22Rv1 (cell line): ENCODE measurements around the gene PREX1.

ENCODE experiments used
- H3K27ac ChIP-seq: fragments of 450-650 bp; 2 replicates; pipeline ENCODE4 v1.5.1; 2017
- ZFX ChIP-seq: fragments of 450-650 bp; IDR thresholded peaks from 2 replicates; pipeline ENCODE4 v1.6.1; 2017; ENCODE audit warnings: antibody characterized with exemption, borderline replicate concordance
- TF ChIP-seq, protein P1 (sequence below): fragments of 450-650 bp; IDR thresholded peaks from 2 replicates; pipeline ENCODE4 v1.5.1; 2017; ENCODE audit warnings: mild to moderate bottlenecking

Gene PREX1

DNA sequence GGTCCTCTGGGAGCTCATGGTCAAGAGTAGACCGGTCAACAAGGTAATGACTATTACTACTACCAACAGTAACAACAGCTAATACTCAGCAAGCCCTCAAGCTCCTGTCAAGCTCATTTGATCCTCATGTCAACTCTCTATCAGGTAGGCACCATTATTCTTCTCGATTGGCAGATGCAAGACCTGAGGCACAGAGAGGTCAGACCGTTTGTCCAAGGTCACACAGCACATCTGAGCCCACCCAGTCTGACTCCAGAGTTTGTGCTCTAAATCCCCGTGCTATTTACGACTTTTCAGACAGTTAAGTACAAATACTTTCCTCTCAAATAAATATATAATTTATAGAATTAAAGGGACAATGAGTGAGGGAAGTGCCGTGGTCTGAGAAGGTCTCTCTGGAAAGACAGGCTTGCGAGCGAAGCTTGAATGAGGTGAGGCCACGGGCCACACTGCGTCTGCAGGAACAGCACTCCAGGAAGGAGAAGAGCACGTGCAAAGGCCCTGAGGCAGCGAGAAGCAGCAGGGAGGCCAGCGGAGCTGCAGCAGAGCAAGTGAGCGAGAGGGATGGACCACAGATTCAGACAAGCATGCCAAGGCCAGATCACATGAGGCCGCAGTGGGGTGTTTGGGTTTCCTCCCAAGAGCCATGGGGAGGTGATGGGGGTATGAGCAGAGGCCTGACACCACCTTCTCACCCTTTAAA lies 117.3 kb downstream of the PREX1 start:
- TF ChIP-seq, protein P1, sequence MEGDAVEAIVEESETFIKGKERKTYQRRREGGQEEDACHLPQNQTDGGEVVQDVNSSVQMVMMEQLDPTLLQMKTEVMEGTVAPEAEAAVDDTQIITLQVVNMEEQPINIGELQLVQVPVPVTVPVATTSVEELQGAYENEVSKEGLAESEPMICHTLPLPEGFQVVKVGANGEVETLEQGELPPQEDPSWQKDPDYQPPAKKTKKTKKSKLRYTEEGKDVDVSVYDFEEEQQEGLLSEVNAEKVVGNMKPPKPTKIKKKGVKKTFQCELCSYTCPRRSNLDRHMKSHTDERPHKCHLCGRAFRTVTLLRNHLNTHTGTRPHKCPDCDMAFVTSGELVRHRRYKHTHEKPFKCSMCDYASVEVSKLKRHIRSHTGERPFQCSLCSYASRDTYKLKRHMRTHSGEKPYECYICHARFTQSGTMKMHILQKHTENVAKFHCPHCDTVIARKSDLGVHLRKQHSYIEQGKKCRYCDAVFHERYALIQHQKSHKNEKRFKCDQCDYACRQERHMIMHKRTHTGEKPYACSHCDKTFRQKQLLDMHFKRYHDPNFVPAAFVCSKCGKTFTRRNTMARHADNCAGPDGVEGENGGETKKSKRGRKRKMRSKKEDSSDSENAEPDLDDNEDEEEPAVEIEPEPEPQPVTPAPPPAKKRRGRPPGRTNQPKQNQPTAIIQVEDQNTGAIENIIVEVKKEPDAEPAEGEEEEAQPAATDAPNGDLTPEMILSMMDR = no peak
- TF ChIP-seq ZFX = no peak
- H3K27ac ChIP-seq = no peak overlapping the region

DNA sequence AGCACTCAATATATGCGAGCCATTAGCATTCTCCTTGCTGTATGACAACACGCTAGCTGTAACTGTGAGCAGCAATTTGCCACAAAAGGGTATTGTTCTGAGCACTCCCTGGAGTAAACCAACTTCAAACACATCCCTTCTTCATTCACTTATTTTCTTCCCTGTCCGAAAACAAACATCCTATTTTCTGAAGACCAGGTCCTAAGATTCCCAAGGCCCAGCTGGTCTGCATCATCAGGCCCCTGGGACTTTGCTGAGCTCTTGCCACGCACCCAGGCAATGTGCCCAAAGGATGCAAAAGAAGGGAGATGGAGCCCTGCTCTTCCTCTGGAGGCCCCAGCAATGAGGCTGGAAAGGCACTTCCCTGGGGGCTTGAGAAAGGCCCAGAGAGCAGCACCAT lies 118.1 kb downstream of the PREX1 start:
- H3K27ac ChIP-seq = no peak overlapping the region
- no peak for TF ChIP-seq ZFX
- TF ChIP-seq, protein P1 = no peak

DNA sequence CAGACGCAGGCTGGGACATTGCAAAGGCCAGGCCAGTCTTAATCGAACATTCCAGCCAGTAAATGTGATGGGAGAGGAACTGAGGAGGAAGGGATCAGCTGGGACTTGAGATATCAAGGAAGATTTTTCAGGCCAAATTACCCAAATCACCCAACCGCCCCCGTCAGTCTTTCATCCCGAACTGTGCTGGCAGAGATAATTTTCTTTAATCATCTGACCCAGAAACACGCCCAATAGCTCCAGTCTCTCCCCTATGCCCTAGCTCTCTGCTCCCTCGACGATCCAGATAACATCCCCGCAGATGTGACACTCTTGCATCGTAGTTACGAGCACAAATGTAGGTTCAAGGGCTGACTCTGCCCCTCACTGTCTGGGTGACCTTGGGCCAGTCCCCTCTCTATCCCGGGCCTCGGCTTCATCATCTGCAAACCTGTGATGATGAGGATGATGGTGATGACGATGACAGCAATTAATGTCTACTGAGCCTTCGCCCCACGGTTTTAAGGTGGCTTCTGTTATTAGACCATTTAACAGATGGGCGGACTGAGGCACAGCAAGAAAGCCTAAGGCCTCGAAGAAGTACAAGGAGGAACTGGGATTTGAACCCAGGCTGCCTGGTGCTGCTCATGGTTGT lies 118.6 kb downstream of the PREX1 start:
- H3K27ac ChIP-seq = no peak overlapping the region
- TF ChIP-seq ZFX = no peak
- TF ChIP-seq, protein P1 = no peak

DNA sequence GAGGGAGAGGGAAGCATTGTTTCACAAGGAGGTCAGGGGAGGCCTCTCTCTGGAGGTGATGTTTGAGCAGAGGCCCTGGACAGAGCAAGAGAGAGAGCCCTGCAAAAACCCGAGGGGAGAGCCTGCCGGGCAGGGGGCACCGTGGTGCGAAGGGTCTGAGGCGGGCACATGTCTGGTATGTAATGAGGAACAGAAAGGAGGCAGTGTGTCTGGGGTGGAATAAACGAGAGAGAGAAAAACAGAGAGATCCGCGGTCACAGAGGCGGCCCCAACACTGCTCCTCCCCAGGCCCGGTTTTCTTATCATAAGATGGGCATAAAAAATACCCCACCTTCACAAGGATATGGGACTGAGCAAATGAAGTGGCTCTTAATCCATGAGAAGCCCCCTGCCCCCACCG lies 119.2 kb downstream of the PREX1 start:
- TF ChIP-seq, protein P1 = no peak
- no peak for TF ChIP-seq ZFX
- H3K27ac ChIP-seq = no peak overlapping the region

DNA sequence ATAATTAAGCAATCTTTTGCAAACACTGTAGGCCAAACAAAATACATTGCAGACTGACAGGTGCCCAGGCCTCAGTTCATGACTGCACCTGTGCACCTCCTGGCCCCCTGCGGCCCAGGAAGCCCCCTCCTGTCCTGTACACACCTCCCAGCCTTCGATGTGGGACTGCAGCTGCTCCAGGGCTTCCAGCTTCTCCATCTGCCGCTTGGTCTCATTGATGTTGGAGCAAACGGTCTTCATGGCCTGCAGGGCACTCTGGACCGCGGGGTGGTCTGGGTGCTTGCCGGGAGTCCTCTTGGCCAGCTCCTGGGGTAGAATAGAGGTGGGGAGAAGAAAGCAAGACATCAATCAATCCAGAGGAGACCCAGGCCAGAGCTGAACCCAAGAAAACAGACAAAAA lies 119.7 kb downstream of the PREX1 start:
- no peak overlapping the region for H3K27ac ChIP-seq
- TF ChIP-seq, protein P1 = no peak
- TF ChIP-seq ZFX = no peak

DNA sequence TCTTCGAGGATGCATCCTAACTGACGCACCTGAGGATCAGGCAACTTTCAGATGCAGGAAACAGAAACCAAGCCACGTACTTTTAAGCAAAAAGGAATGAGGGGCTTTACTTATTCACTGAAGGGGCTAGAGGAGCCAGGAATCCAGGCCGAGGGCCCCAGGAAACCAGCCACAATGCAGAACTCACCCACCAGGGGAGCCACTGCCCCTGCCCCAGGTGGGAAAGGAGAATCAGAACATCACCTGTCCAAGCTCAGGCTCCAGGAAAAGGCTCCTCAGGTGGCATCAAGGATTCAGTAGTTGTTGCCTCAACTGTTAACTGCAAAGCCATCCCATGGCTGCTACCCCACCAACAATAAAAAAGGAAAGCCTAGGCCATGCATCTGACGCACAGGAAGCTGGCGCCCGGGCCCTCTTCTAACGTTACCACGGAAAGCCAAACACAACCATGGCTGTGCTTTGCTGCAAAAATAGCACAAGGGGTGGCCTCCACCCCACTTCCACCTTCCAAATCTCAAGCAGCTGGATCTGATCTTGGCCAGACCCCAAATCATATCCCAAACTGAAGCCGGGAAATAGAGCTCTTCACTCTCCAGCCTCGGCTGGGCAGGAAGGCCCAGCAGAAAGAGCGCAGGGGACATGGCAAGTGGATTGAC lies 121.0 kb downstream of the PREX1 start:
- no peak overlapping the region for H3K27ac ChIP-seq
- TF ChIP-seq, protein P1 = no peak
- no peak for TF ChIP-seq ZFX

DNA sequence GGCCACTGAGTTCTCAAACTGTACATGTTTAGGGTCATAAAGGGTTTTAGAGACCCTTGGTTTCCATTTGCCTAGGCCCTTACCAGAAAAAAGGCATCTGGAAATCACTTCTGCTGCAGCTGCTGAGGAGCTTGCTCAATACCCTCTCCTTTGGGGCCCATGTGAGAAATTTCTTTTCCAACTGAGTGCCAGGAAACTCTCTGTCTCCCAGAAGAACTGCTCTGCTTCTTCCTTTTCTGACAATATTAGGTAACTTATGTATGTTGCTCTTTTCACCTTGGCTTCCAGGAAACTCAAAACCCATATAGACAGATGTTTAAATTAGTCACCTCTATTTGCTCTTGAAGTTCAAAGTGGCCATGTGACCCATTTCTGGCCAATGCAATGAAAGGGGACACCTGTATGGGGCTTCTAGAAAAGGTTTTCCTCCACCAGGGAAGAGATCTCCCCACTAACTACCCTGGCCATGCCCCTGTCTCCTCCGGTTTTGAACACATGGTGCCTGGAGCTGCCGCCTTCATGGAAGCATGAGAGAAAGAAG lies 121.6 kb downstream of the PREX1 start:
- TF ChIP-seq ZFX = no peak
- TF ChIP-seq, protein P1 = no peak
- H3K27ac ChIP-seq = no peak overlapping the region
